GM12878 (cell line): Measurements from ENCODE around the gene VIP. TPM values are rescaled to one million over a fixed set of nuclear protein-coding genes. Genes with fewer than 3 reads are reported as not detected.

Experiments used
- ATAC-seq: fragments of 200-7000 bp; cut with Tn5 transposase; 3 replicates; pipeline ENCODE4 v1.9.1; 2020; ENCODE audit warnings: mild to moderate bottlenecking, moderate library complexity
- BruUV-seq: library from RNA; stranded (reverse); fragments of 400-500 nt; replicated peaks from 2 replicates; lab custom pipeline; 2021; lab: Mats Ljungman, UMichigan
- CTCF ChIA-PET: fragments of 300-600 bp; sonication (Branson Sonifier 250); formaldehyde crosslinking; extraction: SDS; loops from one replicate; lab custom pipeline; 2021; ENCODE audit warnings: inconsistent platforms; lab: Yijun Ruan, JAX
- POLR2A ChIA-PET: fragments of 350-600 bp; formaldehyde crosslinking; extraction: SDS; loops from one replicate; lab custom pipeline; 2021; ENCODE audit warnings: inconsistent platforms; lab: Charles Lee
- RAD21 ChIA-PET: fragments of 300-600 bp; sonication (Branson Sonifier 250); formaldehyde crosslinking; loops from one replicate; lab custom pipeline; 2023; ENCODE audit warnings: antibody characterized with exemption; ENCODE audit not compliant: unreplicated experiment; lab: Charles Lee
- SMC1A ChIA-PET: fragments of 300-600 bp; sonication (Branson Sonifier 250); formaldehyde crosslinking; loops from one replicate; lab custom pipeline; 2023; ENCODE audit not compliant: unreplicated experiment, uncharacterized antibody; lab: Charles Lee
- DNase-seq: peaks from one replicate; pipeline ENCODE4 v3.0.0-alpha.2; 2011; ENCODE audit warnings: low read depth, low spot score
- FAIRE-seq: peaks from 3 replicates; lab custom pipeline; 2011; peaks lifted over from hg19 to GRCh38; lab: Jason Lieb, UNC
- H2AFZ ChIP-seq: 2 replicates; pipeline ENCODE4 v1.6.0; 2011; ENCODE audit warnings: low read depth, low read length, control low read depth; ENCODE audit not compliant: control insufficient read depth
- H3K27ac ChIP-seq: 2 replicates; pipeline ENCODE4 v1.5.1; 2011; ENCODE audit warnings: control low read depth; ENCODE audit not compliant: control insufficient read depth, insufficient read depth
- H3K27me3 ChIP-seq, 2 experiments: replicated peaks in 1 of 2; 2 replicates each; pipeline versions ENCODE4 v1.6.0 to v1.6.1; 2011; ENCODE audit warnings: low read length in 1 of 2; ENCODE audit not compliant: control insufficient read depth in 2 of 2, insufficient read depth in 2 of 2
- H3K36me3 ChIP-seq, 2 experiments: 2 replicates each; pipeline ENCODE4 v1.5.1; 2011; ENCODE audit warnings: low read length in 1 of 2; ENCODE audit not compliant: control insufficient read depth in 2 of 2, insufficient read depth in 2 of 2
- H3K4me1 ChIP-seq: 2 replicates; pipeline ENCODE4 v1.6.1; 2011; ENCODE audit warnings: mild to moderate bottlenecking, low read length, moderate library complexity, mixed read lengths; ENCODE audit not compliant: control insufficient read depth, insufficient read depth
- H3K4me2 ChIP-seq: 2 replicates; pipeline ENCODE4 v1.6.0; 2011; ENCODE audit warnings: control low read depth; ENCODE audit not compliant: control insufficient read depth, insufficient read depth
- H3K4me3 ChIP-seq: fragments of 200-600 bp; sonication (generic); 2 replicates; pipeline ENCODE4 v1.5.1; 2016
- H3K79me2 ChIP-seq: 2 replicates; pipeline ENCODE4 v1.6.0; 2011; ENCODE audit warnings: low read length; ENCODE audit not compliant: control insufficient read depth, insufficient read depth
- H3K9ac ChIP-seq: 2 replicates; pipeline ENCODE4 v1.8.0; 2011; ENCODE audit warnings: low read length, control low read depth, mixed read lengths; ENCODE audit not compliant: control insufficient read depth, insufficient read depth
- H3K9me3 ChIP-seq: replicated peaks from 3 replicates; pipeline ENCODE4 v1.5.1; 2011; ENCODE audit warnings: mild to moderate bottlenecking, low read length; ENCODE audit not compliant: control insufficient read depth, insufficient read depth
- H4K20me1 ChIP-seq: 2 replicates; pipeline ENCODE4 v1.6.0; 2011; ENCODE audit not compliant: control insufficient read depth, insufficient read depth
- WGBS: methylation state at CpG from one replicate; pipeline ENCODE4 v1.1.6; 2016; ENCODE audit warnings: low lambda C conversion rate; ENCODE audit not compliant: insufficient replicate concordance, insufficient coverage; ENCODE audit errors: missing lambda C conversion rate; 5-methylcytosine and 5-hydroxymethylcytosine counted together
- in situ Hi-C: fragments of 300-500 bp; cut with MboI; formaldehyde crosslinking; loops from 9 replicates; pipeline ENCODE4 v1.14.3; 2018; ENCODE audit warnings: mixed read lengths
- intact Hi-C: fragments of 100-400 bp; cut with micrococcal nuclease; formaldehyde crosslinking; loops from one replicate; pipeline ENCODE4 v1.14.2; 2022; ENCODE audit not compliant: unreplicated experiment
- polyA plus RNA-seq, 11 experiments: library from polyadenylated mRNA; depleted of rRNA in 4 of 11; unstranded in 6 of 11; stranded (reverse) in 5 of 11; fragments of >200 nt; fragmentation: Nextera tagmentation in 4 of 11; fragmentation: Illumina TruSeq in 1 of 11; extraction: Ambion mirVana in 4 of 11; extraction: Trizol in 1 of 11; gene quantifications; 1 replicate in 1 of 11; 2 replicates in 10 of 11; pipeline versions ENCODE4 v1.2.1 to v1.2.3, GENCODE V29; 2011 to 2016; ENCODE audit warnings: inconsistent platforms in 2 of 11, missing spikeins in 2 of 11, low read depth in 1 of 11
- total RNA-seq, 4 experiments: library from RNA; depleted of rRNA in 3 of 4; stranded (reverse); fragments of >200 nt in 3 of 4; fragmentation: Illumina TruSeq in 1 of 4; extraction: Trizol in 1 of 4; gene quantifications; 2 replicates each; pipeline versions ENCODE4 v1.2.1 to v1.2.3, GENCODE V29; 2013 to 2021
- TF ChIP-seq, protein P1 (sequence below), 3 experiments: IDR thresholded peaks in 2 of 3; conservative IDR thresholded peaks in 1 of 3; 2 replicates each; pipeline ENCODE4 v1.5.1; 2011; ENCODE audit warnings: low read depth in 3 of 3, low read length in 3 of 3, mild to moderate bottlenecking in 3 of 3, control low read depth in 2 of 3, moderate library complexity in 2 of 3, inconsistent platforms in 1 of 3, mixed read lengths in 1 of 3; ENCODE audit not compliant: control insufficient read depth in 2 of 3, insufficient read depth in 1 of 3; ENCODE audit errors: extremely low read depth in 1 of 3
- TF ChIP-seq, protein P2 (sequence below): fragments of 450-650 bp; formaldehyde crosslinking; IDR thresholded peaks from 2 replicates; pipeline ENCODE4 v1.4.0; 2022; ENCODE audit warnings: mild to moderate bottlenecking, moderate library complexity

The VIP gene
- total and polyA plus RNA-seq, 10 of the 15 experiments (the other 5 are each of a cell fraction or from before 2014, with no cell fraction given) = 0.23 TPM; not detected in 9

- ChIA-PET RAD21 (no interaction called here), CTCF (interaction anchor here (1.1 to 1.2 kb wide), 2 partner anchors 13 to 150 kb away, joined by 3 read pairs; no protein-coding TSS in a partner anchor), POLR2A (no interaction called here)
- H2AFZ ChIP-seq = no peak overlapping the region
- H3K79me2 ChIP-seq = no peaks in the 10 kb centered on the region
- no peak overlapping the region for H3K4me2 ChIP-seq
- no peak for DNase-seq
- no peaks in the 10 kb centered on the region for H3K4me1 ChIP-seq
- 11% methylated on average over 7 of the region's 7 CpGs for WGBS
- H3K9me3 ChIP-seq = no peaks in the 10 kb centered on the region
- H3K36me3 ChIP-seq = no peaks in the 10 kb centered on the region
- H3K27me3 ChIP-seq = no peaks in the 10 kb centered on the region; a peak in 1 of 4 replicates
- ATAC-seq = no peak
- no peak overlapping the region for H3K9ac ChIP-seq
- TF ChIP-seq, protein P1, sequence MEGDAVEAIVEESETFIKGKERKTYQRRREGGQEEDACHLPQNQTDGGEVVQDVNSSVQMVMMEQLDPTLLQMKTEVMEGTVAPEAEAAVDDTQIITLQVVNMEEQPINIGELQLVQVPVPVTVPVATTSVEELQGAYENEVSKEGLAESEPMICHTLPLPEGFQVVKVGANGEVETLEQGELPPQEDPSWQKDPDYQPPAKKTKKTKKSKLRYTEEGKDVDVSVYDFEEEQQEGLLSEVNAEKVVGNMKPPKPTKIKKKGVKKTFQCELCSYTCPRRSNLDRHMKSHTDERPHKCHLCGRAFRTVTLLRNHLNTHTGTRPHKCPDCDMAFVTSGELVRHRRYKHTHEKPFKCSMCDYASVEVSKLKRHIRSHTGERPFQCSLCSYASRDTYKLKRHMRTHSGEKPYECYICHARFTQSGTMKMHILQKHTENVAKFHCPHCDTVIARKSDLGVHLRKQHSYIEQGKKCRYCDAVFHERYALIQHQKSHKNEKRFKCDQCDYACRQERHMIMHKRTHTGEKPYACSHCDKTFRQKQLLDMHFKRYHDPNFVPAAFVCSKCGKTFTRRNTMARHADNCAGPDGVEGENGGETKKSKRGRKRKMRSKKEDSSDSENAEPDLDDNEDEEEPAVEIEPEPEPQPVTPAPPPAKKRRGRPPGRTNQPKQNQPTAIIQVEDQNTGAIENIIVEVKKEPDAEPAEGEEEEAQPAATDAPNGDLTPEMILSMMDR (IDR thresholded peaks at IDR 0.05 in 2 of 3, conservative IDR thresholded peaks at IDR 0.05 in 1 of 3; ENCODE audit: control insufficient read depth in 2 of 3, extremely low read depth in 1 of 3, insufficient read depth in 1 of 3, low read depth in 3 of 3, low read length in 3 of 3) = 0 out of 6 replicates have a peak, but pooled peaks of 1 of the 3 experiments have one; percentile 9
- TF ChIP-seq, protein P2, sequence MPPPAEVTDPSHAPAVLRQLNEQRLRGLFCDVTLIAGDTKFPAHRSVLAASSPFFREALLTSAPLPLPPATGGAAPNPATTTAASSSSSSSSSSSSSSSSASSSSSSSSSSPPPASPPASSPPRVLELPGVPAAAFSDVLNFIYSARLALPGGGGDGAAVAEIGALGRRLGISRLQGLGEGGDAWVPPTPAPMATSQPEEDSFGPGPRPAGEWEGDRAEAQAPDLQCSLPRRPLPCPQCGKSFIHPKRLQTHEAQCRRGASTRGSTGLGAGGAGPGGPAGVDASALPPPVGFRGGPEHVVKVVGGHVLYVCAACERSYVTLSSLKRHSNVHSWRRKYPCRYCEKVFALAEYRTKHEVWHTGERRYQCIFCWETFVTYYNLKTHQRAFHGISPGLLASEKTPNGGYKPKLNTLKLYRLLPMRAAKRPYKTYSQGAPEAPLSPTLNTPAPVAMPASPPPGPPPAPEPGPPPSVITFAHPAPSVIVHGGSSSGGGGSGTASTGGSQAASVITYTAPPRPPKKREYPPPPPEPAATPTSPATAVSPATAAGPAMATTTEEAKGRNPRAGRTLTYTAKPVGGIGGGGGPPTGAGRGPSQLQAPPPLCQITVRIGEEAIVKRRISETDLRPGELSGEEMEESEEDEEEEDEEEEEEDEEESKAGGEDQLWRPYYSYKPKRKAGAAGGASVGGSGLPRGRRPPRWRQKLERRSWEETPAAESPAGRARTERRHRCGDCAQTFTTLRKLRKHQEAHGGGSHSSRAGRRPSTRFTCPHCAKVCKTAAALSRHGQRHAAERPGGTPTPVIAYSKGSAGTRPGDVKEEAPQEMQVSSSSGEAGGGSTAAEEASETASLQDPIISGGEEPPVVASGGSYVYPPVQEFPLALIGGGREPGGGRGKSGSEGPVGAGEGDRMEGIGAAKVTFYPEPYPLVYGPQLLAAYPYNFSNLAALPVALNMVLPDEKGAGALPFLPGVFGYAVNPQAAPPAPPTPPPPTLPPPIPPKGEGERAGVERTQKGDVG = no peak
- TF ChIP-seq, all 136 proteins: peak for 1
- SMC1A ChIA-PET = interaction anchor here (0.8 to 1.6 kb wide), 2 partner anchors 12 to 13 kb away, joined by 3 to 4 read pairs; no protein-coding TSS in a partner anchor
- Histone ChIP-seq H3K27ac (no peak overlapping the region), H4K20me1 (no peaks in the 10 kb centered on the region), H3K4me3 (no peak overlapping the region)
- in situ Hi-C loops = no loop called here
- intact Hi-C loops = no loop called here
- no TSS peak for BruUV-seq
- no peak for FAIRE-seq
These were observed 49.3 kb upstream of the VIP start for GRCh38 chr6:152701081-152701862.
